GM19099 (cell line): ENCODE results near the gene CFDP1.

Experiments used
- POLR2A ChIP-seq: IDR thresholded peaks from 3 replicates; pipeline ENCODE4 v1.6.1; 2011; ENCODE audit warnings: low read depth; ENCODE audit not compliant: insufficient read length; ENCODE audit errors: extremely low read depth

The CFDP1 gene

DNA sequence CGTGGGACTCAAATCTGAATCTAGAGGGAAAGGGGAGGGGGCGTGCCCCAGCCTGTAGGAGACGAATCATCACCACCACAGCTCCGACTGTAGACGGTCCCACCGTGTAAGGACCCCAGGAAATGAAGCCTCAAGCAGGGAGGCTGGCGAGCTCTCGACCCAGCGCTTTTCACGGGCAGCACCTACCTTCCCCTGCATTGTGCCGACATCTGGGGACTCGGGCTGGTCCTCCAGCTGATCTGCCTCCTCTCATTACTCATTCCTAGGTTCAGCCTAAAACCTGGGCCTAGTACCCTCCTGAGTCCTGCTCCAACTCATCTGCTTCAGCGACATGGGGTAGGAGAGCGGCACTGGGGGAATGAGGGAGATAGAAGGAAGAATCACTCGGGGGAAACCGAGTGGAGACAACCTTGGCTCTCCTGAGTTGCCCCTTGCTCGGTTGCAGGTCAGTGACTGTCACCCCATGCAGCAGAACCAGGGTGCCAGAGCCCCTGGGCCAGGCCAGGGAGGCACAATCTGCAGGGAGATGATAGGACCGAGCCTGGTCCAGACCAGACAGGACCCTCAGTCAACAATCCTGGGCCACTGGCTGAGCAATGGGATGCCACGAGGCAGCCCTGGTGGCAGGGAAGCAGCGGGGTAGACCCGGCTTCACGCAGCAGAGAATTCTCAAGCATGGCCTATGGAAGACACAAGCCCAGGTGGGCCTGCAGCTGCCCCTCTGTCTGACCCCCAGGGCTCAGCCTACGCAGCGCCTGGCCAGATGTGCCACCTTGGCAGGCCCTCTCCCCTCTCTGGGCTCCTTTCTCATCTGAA is 181.0 kb downstream of the CFDP1 start:
- TF ChIP-seq POLR2A = no peak

DNA sequence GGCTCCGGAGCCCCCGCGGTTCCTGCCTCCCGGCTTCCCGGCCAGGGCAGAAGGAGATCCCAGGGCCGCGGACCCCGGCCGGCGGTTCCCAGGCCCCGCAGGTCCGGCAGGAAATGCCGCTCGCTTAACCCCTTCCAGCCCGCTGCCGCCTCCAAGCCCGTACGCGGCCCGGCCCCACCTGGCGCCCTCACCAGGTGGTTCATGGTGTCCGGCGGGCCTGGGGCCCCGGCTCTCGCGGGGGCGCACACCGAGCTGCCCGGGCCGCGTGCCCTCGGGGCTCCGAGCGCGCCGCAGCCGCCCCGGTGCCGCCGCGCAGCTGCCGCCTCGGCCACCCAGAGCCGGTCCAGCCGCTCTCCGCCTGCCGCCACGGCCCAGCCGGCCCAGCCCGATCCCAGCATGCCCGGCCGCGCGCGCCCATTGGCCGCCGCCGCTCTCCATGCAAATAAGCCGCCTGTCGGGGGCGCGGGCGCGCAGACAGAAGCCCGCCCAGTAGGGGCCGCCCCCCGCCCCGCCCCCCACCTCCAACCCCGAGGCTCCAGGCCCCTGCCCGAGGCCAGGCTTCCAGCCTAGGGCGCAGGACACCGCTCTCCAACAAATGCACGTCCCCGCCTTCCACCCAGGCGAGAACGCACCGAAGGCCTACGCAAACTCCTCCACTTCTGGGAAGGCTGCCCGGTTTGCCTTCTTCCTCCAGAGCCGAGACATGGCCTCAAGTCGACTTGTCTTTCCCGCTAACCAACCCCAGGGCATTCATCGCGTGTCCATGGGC is 181.8 kb downstream of the CFDP1 start, which contains the start of gene BCAR1:
Gene BCAR1 (minus strand): TSS at position 345 of the 769 bp plus-strand sequence. CDS start 142 bp downstream, at position 203.
- TF ChIP-seq POLR2A = peak; percentile 65

DNA sequence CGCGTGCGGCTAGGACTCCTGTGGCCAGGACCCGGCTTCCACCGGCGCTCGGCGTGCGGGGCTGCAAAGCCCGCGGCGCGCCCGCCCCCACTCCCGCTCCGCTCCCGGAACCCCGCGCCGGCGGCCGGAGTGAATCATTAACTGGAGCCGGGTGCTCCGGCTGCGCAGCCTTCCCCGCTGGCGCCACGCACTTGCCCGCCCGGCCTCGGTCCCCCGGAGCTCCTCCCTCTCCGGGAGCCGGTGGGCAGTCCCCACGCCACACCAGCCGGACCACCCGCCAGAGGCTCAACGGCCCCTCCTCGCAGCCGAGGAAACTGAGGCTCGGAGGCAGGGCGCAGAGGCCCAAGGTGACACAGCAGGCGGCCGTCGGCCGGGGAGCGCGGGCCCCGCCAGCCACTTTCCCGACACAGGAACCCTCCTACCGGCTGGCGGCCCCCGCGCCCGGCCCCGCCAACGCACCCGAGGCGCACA is 182.5 kb downstream of the CFDP1 start:
- no peak for TF ChIP-seq POLR2A

DNA sequence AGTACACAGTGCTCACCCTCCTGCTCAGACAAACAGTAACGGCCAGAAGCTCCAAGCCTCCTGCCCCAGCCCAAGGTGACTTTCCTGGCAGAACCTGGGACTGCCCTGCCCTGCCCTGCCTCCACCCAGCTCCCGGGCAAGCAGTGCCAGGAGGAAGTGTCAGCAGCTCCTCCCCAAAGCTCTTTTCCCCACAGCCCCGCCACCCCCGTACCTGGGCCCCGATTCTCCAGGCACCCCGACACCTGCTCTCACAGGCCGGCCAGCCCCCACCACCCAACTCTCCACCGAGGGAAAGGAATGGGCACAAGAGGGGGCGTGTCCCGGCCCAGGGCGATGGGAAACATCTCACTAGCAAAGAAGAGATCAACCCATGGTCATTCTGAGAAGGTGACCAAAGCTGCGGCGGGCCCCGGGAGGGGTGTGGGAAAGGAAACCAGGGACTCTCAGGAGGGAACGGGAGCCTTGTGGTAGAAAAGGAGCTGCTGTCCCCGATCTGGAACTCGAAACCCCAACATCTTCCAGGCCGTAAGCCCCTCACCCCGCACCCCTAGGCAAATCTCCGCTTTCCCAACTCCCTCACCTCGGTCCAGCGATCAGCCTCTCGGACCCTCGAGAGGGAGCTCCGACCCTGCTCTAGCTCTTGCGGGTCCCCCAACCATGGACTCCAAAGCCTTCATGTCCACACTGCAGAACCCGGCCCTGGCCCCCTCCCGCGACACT is 183.1 kb downstream of the CFDP1 start:
- TF ChIP-seq POLR2A = no peak

DNA sequence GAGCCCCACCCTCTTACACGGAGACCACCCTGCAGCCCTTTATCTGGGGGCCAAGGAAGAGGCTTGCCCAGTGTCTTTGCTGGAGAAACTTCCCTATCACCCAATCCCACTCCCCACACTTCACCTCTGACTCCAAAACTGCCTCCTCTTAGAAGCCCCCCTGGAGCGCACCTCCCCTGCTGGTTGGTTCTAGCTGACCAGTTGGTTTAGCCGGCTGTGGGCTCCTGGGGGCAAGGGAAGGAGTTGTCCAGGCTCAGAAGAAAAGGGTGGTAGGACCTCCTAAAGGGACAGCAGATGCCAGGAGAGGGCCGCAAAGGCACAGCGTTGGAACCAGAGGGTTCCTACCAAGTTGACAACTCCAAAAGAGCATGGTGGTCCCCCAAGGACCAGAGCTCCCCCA is 183.9 kb downstream of the CFDP1 start:
- no peak for TF ChIP-seq POLR2A

DNA sequence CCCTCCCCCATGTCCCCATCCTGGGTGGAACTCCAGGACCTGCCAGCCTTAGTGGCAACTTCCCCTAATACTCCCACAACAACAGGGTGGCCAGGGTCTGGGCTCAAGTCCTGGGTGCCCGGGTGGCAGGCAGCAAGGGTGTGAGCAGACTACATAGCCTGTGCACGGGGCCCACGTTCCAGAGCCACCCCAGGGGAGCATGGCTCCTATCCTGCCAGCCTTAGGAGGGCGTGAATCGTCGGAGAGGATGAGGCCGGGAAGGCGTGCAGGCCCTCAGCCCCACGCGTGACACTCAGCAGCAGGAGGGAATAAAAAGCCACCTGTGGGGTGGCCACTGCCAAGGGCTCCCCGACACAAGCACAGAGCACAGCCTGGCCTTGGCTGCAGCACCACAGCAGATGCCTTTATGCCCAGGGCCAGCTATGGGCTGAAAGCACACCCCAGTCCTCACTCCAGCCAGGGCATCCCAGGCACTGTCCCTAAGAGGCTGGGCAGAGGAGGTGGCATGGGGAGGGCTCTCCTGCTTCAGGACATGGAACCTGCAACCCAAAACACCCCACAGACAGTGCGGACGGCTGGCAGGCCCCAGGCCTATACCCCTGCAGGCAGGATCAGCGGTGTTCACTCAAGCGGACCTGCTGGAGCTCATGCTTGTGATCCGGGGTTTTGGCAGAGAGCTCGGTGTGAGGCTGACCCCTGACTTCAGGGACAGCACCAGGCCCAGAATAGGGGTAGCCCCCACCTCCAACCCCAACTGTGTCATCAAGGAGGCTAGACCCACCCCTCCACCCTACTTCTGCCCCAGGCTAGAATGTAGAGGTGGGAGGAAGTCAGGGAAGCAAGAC is 184.5 kb downstream of the CFDP1 start:
- TF ChIP-seq POLR2A = no peak

DNA sequence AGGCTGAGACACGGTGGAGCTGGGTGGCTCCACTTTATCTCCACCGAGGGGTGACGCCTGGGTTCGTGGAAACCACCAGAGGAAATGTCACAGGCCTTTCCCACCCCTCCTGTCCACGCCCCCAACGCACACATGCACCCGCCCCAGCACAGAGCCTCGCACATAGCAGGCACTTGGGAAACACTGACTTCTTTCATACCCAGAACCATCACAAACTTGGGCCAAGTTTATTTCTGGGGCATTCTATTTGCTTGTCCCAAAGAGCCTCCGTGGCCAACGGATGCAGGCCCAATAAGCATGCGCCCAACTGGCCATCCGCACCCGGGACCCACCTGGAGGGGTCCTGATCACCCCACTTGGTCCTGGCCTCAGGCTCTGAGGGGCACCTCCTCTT is 185.2 kb downstream of the CFDP1 start:
- TF ChIP-seq POLR2A = no peak

DNA sequence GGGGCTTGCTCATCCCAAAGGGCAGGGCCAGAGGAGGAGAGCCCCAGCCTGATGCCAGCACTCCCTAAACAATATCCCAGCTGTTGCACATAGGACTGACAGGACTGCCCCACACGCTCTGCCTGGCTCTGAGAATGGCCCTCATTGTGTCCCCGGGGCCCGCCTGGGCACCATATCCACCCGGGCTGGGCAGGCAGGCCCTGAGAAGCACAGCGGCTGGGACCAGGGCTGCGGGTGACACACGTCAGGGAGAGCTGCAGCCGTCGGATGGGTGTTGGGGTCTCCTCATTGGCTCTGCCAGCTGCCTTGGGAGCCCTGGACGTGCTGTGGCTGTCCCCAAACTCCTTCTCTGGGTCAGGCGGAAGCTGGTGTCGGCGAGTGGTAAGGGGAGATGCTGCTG is 186.1 kb downstream of the CFDP1 start:
- no peak for TF ChIP-seq POLR2A

DNA sequence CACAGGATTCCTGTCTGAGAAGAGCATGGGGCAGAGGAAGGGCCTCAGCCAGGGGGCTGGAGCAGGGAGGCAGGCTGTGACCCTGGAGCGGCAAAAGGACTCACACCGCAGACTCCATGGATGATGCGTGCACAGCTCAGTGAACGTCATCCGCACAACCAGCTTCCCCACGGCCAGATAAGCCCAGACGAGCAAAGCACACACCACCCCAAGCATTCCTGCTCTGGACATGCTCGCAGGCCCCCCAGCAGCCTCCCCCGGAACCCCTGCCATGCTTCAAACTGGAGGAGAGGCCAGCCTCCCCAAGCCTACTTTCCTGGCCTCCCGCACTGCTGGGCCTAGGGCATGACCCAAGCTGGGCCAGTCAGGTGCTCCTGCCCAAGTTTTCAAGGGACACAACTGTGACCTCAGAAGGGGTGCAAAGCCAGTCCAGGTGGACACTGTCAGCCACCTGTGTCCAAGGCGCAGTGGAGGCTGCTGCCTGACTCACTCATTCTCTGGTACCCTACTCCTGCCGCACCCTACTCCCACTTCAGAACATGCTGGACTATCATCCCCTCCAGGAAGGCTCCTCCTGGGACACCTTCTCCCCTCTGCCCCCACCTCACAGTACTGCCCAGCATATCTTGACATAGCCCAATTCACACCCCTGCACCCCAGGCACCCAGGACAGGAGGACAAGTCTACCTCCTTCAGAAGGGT is 186.6 kb downstream of the CFDP1 start:
- TF ChIP-seq POLR2A = no peak

DNA sequence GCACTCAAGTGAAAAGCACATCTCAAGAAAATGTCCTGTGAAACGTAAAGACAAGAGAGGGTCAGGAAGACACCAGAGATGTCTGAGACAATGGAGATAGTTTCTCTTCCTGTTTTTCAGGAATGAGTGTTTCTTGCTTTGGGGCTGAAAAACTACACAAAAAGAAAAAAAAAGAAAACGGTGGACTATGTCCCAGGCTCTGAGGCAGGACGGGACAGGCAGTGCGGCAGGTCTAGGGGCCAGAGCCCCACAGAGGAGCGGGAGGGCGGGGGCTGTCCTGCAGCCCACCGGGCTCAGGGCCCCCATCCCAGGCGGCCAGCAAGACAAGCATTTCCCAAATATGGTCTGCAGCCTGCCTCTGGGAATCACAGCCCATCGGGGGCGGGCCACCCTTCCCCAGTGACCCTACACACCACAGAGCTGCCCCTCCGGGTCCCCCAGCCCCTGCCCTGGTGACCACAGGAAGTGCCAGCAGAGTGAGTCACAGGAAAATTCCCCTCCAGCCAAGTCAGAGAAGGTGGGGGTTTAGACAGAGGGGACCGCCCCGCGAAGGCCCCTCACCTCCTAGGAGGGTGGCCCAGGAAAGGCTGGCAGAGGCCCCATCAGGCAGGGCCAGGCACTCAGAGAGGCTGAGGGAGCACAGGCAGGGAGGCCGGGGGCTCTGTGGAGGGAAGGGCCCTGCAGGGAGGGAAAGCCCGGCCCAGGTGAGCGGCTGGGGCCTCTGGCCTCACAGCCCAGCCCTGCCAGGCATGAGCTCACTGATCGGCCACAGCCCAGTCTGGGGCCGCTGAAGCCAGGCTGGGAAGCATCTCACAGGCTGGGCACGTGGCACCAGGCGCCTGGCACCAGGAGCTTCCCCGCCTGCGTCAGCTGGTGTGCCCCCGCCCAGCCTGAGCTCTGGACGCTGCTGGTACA is 188.2 kb downstream of the CFDP1 start:
- no peak for TF ChIP-seq POLR2A

DNA sequence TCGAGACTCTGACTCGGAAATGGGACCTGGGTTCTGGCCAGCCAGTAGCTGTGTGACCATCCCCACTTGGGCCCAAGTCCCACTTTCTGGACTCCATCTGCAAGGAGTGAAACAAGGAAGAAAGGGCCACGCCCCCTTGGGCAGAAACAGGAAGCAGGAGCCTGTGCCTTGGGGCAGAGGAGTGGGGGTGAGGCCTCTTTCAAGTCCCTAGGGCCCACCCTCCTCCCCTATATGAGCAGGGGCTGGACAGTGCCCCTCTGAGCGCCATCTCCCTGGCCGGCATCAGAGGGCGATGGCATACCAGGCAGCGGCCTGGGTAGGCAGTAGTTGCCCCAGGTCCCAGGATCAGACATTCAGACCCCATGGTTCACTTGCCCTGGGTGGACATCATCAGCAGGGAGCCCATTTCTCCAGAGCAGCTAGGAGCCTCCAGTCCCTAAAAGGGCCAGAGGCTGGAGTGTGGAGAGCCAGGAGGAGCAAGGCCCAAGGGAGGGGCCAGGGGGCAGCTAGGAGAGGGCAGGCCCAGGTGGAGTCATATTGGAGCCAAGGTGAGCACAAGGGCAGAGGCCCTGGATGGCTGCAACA is 189.0 kb downstream of the CFDP1 start:
- no peak for TF ChIP-seq POLR2A
